Pulmonary artery endothelial cell (primary cell): ENCODE results near the gene ZNF423. TPM values are rescaled to one million over a fixed set of nuclear protein-coding genes. Genes with fewer than 3 reads are reported as not detected.
A peak's percentile ranks its signal among the peaks of the same experiment; 100 is the strongest.

ENCODE experiments used
- DNase-seq: peaks from one replicate; pipeline ENCODE4 v3.0.0-alpha.2; 2011; ENCODE audit warnings: low read depth, low spot score
- total RNA-seq: library from RNA; depleted of rRNA; stranded (reverse); fragments of >200 nt; gene quantifications from 2 replicates; pipeline ENCODE4 v1.2.3, GENCODE V29; 2014

Gene ZNF423
- total RNA-seq, 1 donor from 2014 or later: 0.73 TPM

GRCh38 chr16:49558451-49558850, 297.5 kb downstream of the ZNF423 start:
- no peak for DNase-seq

DNA sequence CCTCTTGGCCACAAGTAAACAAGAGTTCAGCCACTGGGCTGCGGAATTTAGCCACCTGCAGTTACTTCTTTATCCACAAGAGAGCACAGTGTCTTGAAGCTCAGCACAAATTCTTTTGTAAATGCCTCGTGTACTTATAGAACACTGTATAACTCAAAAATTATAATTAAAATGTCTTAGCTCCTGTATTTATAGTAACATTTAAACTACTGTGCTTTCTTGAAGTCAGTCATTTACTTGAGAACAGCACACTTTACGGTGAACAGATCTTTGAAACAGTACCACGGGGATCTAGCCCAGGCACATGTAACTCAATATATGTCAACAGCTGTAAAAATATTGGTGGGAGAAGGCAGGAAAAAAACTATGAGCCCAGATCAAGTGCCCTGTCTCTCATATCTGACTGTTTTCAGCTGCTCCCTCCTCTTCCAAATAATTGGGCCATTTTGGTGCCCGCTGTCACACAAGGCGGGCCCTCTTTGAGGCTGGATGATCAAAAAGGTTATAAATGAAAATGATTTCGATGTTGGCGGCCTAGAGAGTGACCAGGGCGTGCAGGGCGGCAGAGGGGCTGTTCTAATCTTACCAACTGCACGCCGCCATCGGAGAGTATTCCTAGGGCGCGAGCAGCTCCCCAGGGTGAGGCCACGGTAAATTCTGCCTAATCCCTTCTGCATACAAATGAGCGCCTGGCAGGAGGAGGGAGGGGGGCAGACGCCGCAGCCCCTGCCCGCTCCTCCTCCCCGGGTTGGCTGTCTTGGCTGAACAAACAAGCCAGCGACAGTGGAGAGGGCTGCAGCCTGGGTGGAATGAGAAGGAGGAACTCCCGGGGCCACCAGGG, 299.1 kb downstream of the ZNF423 start:
- DNase-seq: peak; percentile 4

DNA sequence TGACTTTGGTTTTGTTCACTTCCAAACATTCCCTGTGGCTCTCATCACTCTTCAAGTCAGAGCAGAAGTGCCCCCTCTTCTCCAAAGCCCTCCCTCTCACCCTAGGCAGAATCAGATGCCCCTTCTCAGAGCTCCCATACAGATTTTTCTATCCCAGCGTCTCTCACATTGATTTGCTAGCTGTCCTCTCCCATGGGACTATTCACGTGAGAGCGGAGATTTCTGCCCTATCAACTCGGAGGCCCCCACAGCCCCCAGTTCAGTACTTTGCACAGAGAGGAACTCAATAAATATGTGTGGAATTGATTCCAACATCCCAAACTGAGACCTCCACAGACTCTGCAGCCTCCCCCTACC, 299.7 kb downstream of the ZNF423 start:
- DNase-seq: no peak

GRCh38 chr16:49554681-49555080, 301.2 kb downstream of the ZNF423 start:
- no peak for DNase-seq

DNA sequence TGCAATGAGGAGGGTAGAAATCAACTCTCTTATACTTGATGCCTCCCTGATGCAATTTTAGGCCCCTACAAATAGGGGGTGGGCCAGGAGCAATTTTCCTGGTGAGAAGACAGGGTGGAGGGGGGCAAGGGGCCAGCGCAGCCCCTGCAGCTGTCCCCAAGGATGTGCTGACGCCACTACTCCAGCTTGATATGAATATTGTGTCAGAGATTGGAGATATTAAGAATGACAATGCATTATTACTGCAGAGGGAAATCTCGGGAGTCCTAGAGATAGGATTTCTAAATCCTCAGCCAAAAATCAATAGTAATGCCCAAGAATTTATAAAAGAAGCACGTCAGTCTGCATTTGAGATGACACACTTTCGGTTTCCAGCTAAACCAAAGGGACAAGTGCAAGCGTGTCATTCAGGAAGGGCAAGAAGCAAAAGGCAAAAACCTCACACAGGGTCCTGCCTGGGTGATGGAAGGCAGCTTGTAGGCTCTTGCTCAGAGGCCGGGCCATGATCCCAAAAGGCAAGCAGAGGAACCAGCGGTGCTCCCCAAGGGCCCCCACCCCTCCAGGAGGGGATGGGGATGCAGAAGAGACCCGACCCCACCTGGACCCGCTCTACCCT, 303.5 kb downstream of the ZNF423 start:
- DNase-seq: no peak

- no peak for DNase-seq
These were observed 305.2 kb downstream of the ZNF423 start for GRCh38 chr16:49550666-49551065.

GRCh38 chr16:49550140-49550539, 305.8 kb downstream of the ZNF423 start:
- no peak for DNase-seq

- DNase-seq: no peak
These were observed 307.5 kb downstream of the ZNF423 start for GRCh38 chr16:49548325-49548970.

GRCh38 chr16:49547448-49547847, 308.5 kb downstream of the ZNF423 start:
- no peak for DNase-seq

DNA sequence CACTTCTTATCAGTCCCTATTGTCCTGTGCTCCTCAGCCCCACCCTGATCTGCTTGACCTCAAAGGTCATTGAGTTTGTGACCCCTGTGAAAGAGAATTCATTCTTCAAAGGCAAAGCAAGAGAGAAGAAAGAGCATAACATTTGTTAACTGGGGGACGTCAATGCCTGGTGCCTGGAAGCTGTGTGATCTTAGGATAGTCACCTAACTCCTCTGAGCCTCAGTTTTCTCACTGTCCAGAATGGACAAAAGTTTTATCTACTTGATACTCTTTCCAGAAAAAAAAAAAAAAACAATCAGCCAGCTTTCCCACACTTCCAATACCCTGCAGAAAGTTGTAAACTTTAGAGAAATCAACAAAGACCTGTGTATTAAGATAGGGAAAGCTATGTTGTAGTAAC, 309.2 kb downstream of the ZNF423 start:
- DNase-seq: no peak

- DNase-seq: no peak
These were observed 310.0 kb downstream of the ZNF423 start for GRCh38 chr16:49545741-49546448.

DNA sequence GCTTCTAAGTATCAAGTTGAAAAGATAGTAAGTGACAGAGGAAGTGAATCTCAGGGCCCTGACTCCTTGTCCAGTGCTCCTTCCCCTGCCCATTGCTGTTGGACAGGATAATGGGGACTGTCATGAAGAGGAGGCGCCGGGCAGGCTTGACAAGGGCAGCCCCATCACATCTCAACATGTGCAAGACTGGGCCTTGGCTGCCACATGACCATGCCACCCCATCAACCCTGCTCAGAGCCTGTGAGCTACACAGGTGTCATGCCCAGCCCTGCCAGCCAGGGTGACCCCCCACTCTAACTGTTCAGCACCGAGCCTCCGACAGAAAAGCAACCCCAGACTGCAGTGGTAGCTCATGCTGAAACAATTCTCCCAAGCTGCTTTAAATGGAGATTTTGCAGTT, 310.7 kb downstream of the ZNF423 start:
- no peak for DNase-seq

DNA sequence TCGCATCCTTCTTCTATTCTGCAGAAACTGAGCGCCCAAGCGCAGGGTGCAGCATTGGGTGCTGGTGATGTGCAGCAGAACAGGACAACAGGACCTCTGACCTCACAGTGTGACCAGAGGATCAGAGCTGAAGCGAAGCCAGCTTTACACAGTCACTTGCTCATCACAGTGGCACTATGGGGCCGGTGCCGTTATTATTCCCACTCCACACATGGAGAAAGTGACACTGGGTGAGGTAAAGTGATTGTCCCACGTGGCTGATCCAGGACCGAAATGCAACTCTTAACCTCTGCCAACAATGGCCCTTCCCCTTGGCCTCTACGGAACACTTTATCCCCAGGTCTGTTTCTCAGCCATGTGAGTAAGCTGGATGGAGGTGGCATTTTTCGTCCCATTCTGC, 311.1 kb downstream of the ZNF423 start:
- DNase-seq: no peak

DNA sequence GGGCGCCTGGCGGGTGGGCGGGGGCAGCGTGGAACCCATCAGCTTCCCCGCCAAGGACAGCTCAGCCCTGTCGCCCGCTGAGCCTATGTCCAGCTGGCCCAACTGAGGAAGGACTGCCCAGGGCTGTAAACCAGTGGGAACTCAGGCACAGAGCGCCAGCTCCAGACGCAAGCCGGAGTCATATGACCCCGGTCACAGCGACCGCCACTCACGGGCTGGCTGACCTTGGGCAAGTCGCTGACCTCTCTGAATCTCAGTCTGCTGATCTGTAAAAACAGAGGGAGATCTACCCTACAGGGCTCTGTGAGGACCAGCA, 312.3 kb downstream of the ZNF423 start:
- no peak for DNase-seq

- DNase-seq: no peak
These were observed 312.8 kb downstream of the ZNF423 start for GRCh38 chr16:49542946-49543630.

DNA sequence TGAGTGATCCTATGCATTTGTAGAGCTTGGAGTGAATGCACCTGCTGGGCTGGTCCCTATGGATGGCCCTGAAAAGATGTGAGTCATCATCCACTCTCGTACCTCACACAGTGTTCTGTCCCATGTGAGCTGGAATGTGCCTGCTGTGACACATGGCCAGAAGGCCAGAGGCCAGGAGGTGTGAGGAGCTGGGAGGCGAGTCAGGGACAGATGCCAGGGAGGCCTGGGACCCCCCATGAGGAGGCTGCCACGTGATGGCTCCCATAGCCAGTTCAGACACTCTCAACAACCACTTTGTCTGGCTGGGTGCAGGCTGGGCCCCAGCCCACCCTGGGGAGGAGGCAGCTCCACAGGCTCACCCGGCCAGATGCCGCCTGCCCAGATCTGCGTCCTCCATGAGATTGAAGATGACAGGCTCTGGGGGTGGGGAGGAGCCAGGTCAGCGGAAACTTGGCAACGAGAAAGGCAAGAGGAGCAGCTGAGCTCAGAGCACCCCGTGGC, 313.5 kb downstream of the ZNF423 start:
- DNase-seq: no peak

GRCh38 chr16:49540836-49541235, 315.1 kb downstream of the ZNF423 start:
- no peak for DNase-seq

DNA sequence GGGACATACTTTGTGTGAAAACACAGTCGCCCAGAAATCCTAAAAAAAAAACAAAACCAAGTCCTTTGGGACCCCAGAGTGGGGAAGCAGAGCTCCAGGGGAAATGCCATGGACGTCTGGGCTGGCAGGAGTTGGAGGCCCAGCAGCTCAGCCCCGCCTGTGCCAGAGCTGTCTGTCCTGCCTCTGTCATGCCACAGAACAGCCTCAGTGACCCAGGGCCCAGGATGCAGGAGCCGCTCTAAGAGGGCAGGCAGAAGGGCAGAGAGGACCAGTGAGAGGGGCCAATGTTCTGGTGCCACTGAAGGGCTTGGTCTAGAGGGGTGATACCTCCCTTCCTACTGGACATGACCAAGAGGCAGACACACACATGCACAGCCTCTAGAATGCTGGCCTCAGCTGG, 316.2 kb downstream of the ZNF423 start:
- no peak for DNase-seq

GRCh38 chr16:49537924-49538459, 317.9 kb downstream of the ZNF423 start:
- no peak for DNase-seq

GRCh38 chr16:49534901-49535610, 320.9 kb downstream of the ZNF423 start:
- DNase-seq: no peak
